PFSK-1 (cell line): ENCODE measurements around the gene BNIP5.

ENCODE experiments used
- FOXP2 ChIP-seq: optimal IDR thresholded peaks from 2 replicates; pipeline ENCODE3; 2011; ENCODE audit warnings: borderline replicate concordance, control low read depth, inconsistent platforms; ENCODE audit not compliant: insufficient read depth; ENCODE audit errors: extremely low read length, extremely low read depth
- POLR2AphosphoS5 ChIP-seq: IDR thresholded peaks from 2 replicates; pipeline ENCODE4 v1.6.1; 2012; ENCODE audit warnings: low read depth, mild to moderate bottlenecking, control low read depth, low read length, moderate library complexity
- REST ChIP-seq, 2 experiments: IDR thresholded peaks; 2 replicates each; pipeline versions ENCODE4 v1.6.1 to v1.8.0; 2011 to 2012; ENCODE audit warnings: low read depth in 2 of 2, low read length in 2 of 2, control low read depth in 1 of 2, inconsistent platforms in 1 of 2, mild to moderate bottlenecking in 1 of 2, moderate library complexity in 1 of 2; ENCODE audit not compliant: insufficient read depth in 1 of 2
- SIN3A ChIP-seq: IDR thresholded peaks from 2 replicates; pipeline ENCODE4 v1.6.1; 2012; ENCODE audit warnings: mild to moderate bottlenecking, low read length, moderate library complexity, borderline replicate concordance; ENCODE audit not compliant: insufficient read depth
- TAF1 ChIP-seq: IDR thresholded peaks from 2 replicates; pipeline ENCODE4 v1.6.1; 2012; ENCODE audit warnings: low read length, control low read depth, borderline replicate concordance; ENCODE audit not compliant: insufficient read depth

GRCh38 chr6:36306375-36306774 lies 30.3 kb downstream of the BNIP5 start:
- no peak for TF ChIP-seq POLR2AphosphoS5
- no peak for TF ChIP-seq TAF1
- TF ChIP-seq REST (IDR thresholded peaks at IDR 0.05; ENCODE audit: insufficient read depth in 1 of 2, low read depth in 2 of 2, low read length in 2 of 2): no peak
- no peak for TF ChIP-seq FOXP2
- no peak for TF ChIP-seq SIN3A
